Esophagus (tissue), 2 donors: ENCODE results near the gene TRMT2A. TPM values are rescaled to one million over a fixed set of nuclear protein-coding genes. Genes with fewer than 3 reads are reported as not detected.
"Not testable (repeated sequence)": the region's sequence is repeated elsewhere in the genome, so short reads cannot be mapped to it uniquely, and the experiment has no call there.

Source experiments
- H3K27ac ChIP-seq, 2 donors: one replicate each; pipeline ENCODE4 v1.5.1; 2013; ENCODE audit warnings: low read depth in 2 of 2, mild to moderate bottlenecking in 2 of 2, inconsistent platforms in 1 of 2, low read length in 1 of 2, moderate library complexity in 1 of 2
- H3K27me3 ChIP-seq, 2 donors: one replicate each; pipeline ENCODE4 v1.6.1; 2013; ENCODE audit warnings: low read length in 2 of 2, control low read depth in 1 of 2, mild to moderate bottlenecking in 1 of 2; ENCODE audit not compliant: insufficient read depth in 2 of 2, control insufficient read depth in 1 of 2
- H3K36me3 ChIP-seq, 2 donors: one replicate each; pipeline ENCODE4 v1.6.1; 2013; ENCODE audit warnings: low read length in 1 of 2; ENCODE audit not compliant: control insufficient read depth in 2 of 2, insufficient read depth in 2 of 2
- H3K4me1 ChIP-seq, 2 donors: one replicate each; pipeline ENCODE4 v1.6.1; 2013; ENCODE audit warnings: low read length in 1 of 2; ENCODE audit not compliant: control insufficient read depth in 2 of 2, insufficient read depth in 2 of 2
- H3K4me3 ChIP-seq, 2 donors: one replicate each; pipeline ENCODE4 v1.5.1; 2013; ENCODE audit warnings: low read length in 2 of 2, mild to moderate bottlenecking in 2 of 2, low read depth in 1 of 2, moderate library complexity in 1 of 2
- H3K9me3 ChIP-seq, 2 donors: one replicate each; pipeline ENCODE4 v1.6.1; 2013; ENCODE audit warnings: mild to moderate bottlenecking in 2 of 2, low read depth in 1 of 2, low read length in 1 of 2, moderate library complexity in 1 of 2; ENCODE audit not compliant: control insufficient read depth in 2 of 2, insufficient read depth in 1 of 2
- WGBS, 2 donors: extraction: QIAGEN DNeasy Blood & Tissue Kit; methylation state at CpG; one replicate each; pipeline ENCODE4 v1.1.7; 2013; 5-methylcytosine and 5-hydroxymethylcytosine counted together
- polyA plus RNA-seq, 2 donors: library from polyadenylated mRNA; stranded (reverse); fragments of 200-250 nt; gene quantifications; one replicate each; pipeline ENCODE4 v1.2.3, GENCODE V29; 2013
- donor health status: healthy with polysubstance abuse.
- donor health status: Bipolar disorder and iron deficiency.

The TRMT2A gene
- polyA plus RNA-seq, 2 donors, result 41.1 to 77.1 TPM

DNA sequence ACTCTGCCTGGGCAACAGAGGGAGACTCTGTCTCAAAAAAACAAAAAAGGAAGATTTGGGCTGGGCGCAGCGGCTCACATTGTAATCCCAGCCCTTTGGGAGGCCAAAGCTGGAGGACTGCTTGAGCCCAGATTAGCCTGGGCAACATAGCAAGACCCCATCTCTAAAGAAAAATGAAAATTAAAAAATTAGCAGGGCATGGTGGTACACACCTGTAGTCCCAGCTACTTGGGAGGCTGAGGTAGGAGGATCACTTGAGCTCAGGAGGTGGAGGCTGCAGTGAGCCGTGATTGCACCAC, 49.7 kb downstream of the TRMT2A start:
- H3K27me3 ChIP-seq, H3K9me3 ChIP-seq, H3K27ac ChIP-seq, H3K4me3 ChIP-seq: not testable (repeated sequence)
- peaks cover 5 to 25% of the 10 kb centered on the region in 2 donors for H3K4me1 ChIP-seq
- peaks cover 0 to 18% of the 10 kb centered on the region in 2 donors for H3K36me3 ChIP-seq
- WGBS, 2 donors, result 96 to 100% methylated on average over 3 of the region's 3 CpGs

DNA sequence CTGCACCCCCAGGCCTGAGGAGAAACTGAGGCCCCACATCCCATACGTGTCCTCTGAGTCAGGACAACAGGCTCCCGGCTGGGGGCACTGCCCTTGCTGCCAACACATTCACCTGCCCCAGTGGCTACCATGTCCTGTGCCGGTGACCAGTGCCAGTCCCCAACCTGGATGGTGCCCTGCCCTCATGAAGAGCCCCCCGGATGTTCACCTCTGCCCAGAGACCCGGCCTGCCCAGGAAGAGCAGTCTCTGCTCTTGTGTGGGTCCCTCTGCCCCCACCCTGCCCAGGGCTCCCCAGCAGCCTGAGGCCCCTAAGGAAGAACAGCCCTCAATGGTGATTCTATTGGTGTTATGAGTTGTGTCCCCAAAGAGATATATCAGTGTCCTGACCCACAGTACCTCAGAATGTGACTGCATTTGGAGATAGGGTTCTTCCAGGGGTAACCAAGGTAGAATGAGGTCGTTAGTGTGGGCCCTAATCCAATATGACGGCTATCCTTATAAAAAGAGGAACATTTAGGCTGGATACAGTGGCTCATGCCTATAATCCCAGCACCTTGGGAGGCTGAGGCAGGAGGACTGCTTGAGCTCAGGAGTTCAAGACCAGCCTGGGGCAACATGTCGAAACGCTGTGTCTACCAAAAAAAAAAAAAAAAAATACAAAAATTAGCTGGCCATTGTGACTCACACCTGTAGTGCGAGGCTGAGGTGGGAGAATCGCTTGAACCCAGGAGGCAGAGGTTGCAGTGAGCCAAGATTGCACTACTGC, 50.2 kb downstream of the TRMT2A start:
- Histone ChIP-seq H3K4me1 (peaks cover 5 to 29% of the 10 kb centered on the region in 2 donors), H3K4me3 (no peak overlapping the region), H3K27ac (no peak overlapping the region), H3K27me3 (no peaks in the 10 kb centered on the region), H3K9me3 (no peaks in the 10 kb centered on the region), H3K36me3 (peaks cover under 1 to 18% of the 10 kb centered on the region in 2 donors)
- WGBS, 2 donors, result 88 to 89% methylated on average over 11 of the region's 11 CpGs

DNA sequence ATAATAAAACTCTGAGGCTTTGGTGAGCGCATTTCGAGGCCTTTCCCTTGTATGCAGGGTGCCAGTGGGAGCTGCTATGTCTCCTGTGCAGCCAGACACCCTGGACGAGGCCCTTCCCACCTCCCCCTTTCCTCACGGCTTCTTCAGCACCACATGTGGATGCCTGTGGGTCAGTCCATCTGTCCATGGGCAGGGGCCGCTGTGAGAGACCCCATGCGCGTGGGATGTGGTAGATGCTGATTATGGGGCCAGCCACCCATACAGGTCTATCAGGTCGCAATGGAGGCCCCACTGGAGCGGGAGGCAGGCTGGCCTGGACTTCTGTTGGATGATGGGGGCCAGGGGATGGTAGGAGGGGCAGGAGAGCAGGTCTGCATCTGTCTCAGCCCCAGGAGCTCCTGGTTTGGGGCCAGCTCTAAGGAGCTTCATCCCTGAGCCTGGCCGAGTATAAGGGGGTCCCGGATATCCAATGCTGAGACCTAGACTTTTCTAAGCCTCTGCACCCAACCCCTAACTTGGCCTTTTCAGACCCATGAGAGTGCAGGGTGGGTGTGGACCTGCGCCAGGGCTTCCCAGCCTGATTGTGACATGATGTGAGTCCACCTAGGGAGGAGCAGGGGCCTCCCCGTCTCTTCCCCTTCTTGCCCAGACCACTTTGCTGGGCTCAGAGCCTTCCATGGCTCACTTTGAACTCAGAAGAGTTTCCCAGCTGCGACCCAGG, 51.0 kb downstream of the TRMT2A start:
- H3K36me3 ChIP-seq, result peaks cover 3 to 24% of the 10 kb centered on the region in 2 donors

GRCh38 chr22:20064545-20065262, 52.3 kb downstream of the TRMT2A start:
- Histone ChIP-seq H3K4me3 (no peak overlapping the region), H3K36me3 (peaks cover 3 to 25% of the 10 kb centered on the region in 2 donors), H3K4me1 (peaks cover 5 to 35% of the 10 kb centered on the region in 2 donors), H3K27me3 (no peaks in the 10 kb centered on the region), H3K9me3 (no peaks in the 10 kb centered on the region), H3K27ac (no peak overlapping the region)
- 83 to 88% methylated on average over 18 of the region's 18 CpGs for WGBS, 2 donors

More for the DNA sequence above, 51.0 kb downstream of the TRMT2A start:
- Histone ChIP-seq H3K27me3 (no peaks in the 10 kb centered on the region), H3K9me3 (no peaks in the 10 kb centered on the region), H3K27ac (no peak overlapping the region), H3K4me1 (peaks cover 5 to 34% of the 10 kb centered on the region in 2 donors), H3K4me3 (no peak overlapping the region)
- WGBS, 2 donors, result 92% methylated on average over 14 of the region's 14 CpGs

- H3K9me3 ChIP-seq, result no peaks in the 10 kb centered on the region
- no peaks in the 10 kb centered on the region for H3K27me3 ChIP-seq
- 54 to 72% methylated on average over 3 of the region's 3 CpGs for WGBS, 2 donors
- H3K4me3 ChIP-seq, result no peak overlapping the region
- H3K27ac ChIP-seq, result no peak overlapping the region
- H3K36me3 ChIP-seq, result peaks cover 3 to 25% of the 10 kb centered on the region in 2 donors
- peaks cover 5 to 35% of the 10 kb centered on the region in 2 donors for H3K4me1 ChIP-seq
Measured at GRCh38 chr22:20064140-20064480, 52.9 kb downstream of the TRMT2A start.

DNA sequence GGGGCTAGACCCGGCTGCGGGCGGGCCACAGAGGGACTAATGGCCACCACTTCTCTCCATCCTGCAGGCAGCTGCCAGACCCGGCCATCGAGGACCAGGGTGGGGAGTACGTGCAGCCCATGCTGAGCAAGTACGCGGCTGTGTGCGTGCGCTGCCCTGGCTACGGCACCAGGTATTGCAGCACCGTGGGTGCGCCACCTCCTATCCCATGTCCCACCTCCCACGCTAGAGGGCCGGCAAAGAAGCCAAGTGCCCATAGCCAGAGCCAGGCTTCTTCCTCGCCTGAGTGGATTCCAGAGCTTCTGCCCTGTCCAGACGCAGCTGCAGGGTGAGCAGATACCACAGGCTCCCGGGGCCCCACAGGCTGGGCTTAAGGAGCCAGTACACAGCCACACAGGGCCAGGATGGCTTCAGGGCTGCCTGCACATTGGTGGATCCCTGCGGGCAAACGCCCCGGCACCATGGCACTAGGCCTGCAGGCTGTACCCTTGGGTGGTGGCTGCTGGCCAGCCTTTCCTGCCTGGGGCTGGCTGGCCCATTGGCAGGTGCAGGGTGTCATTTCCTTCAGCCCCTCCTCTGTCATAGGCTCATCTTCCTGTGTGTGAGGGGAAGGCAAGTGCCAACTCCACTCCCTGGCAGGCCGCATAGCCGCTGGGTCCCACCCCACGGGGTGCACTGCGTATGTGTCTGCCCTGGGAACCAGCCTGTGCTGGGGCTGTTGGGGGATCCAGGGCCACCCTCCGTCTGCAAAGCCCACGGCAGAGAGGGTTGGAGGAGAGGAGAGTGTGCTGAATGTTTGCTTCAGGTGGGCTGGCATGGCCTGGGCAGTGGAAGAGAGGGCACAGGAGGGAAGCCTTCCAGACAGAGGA, 53.5 kb downstream of the TRMT2A start:
- WGBS, 2 donors, result 60 to 80% methylated on average over 27 of the region's 27 CpGs
- peak overlapping the region; percentile 49 to 73 for H3K27ac ChIP-seq

DNA sequence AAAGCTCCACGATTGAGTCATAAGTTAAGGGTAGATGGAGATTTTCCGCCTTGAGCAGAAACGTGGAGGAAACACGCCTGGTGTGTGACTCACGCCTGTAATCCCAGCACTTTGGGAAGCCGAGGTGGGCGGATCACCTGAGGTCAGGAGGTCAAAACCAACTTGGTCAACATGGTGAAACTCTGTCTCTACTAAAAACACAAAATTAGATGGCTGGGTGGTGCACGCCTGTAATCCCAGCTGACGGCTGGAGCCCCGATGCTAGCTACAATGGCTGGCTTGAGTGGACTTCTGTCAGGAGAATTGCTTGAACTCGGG, 54.3 kb downstream of the TRMT2A start:
- Histone ChIP-seq H3K36me3 (peaks cover 3 to 25% of the 10 kb centered on the region in 2 donors), H3K9me3 (no peaks in the 10 kb centered on the region), H3K4me3 (no peak overlapping the region), H3K27ac (peak overlapping the region; percentile 49 to 73), H3K4me1 (peaks cover 5 to 35% of the 10 kb centered on the region in 2 donors), H3K27me3 (no peaks in the 10 kb centered on the region)
- 44 to 68% methylated on average over 11 of the region's 11 CpGs for WGBS, 2 donors

More for the DNA sequence above, 53.5 kb downstream of the TRMT2A start:
- H3K27me3 ChIP-seq, result no peaks in the 10 kb centered on the region
- H3K36me3 ChIP-seq, result peaks cover 3 to 25% of the 10 kb centered on the region in 2 donors
- no peak overlapping the region for H3K4me3 ChIP-seq
- H3K9me3 ChIP-seq, result no peaks in the 10 kb centered on the region
- H3K4me1 ChIP-seq, result peaks cover 5 to 35% of the 10 kb centered on the region in 2 donors

GRCh38 chr22:20062043-20062765, 54.8 kb downstream of the TRMT2A start:
- Histone ChIP-seq H3K4me1 (peaks cover 5 to 35% of the 10 kb centered on the region in 2 donors), H3K36me3 (peaks cover 3 to 28% of the 10 kb centered on the region in 2 donors), H3K9me3 (no peaks in the 10 kb centered on the region), H3K27me3 (no peaks in the 10 kb centered on the region), H3K4me3 (no peak overlapping the region), H3K27ac (peak overlapping the region; percentile 49 to 80)
- 80 to 84% methylated on average over 14 to 18 of the region's 18 CpGs for WGBS, 2 donors
